Hippocampal formation (tissue), 2 donors: ENCODE measurements around the gene TMEM147.
"Not testable (repeated sequence)": the region's sequence is repeated elsewhere in the genome, so short reads cannot be mapped to it uniquely, and the experiment has no call there.

Experiments used
- DNase-seq, 2 donors: peaks; one replicate each; lab custom pipeline; 2025; lab: John Stamatoyannopoulos, UW

TMEM147 gene

GRCh38 chr19:35562776-35563175, 17.4 kb downstream of the TMEM147 start:
- no peak for DNase-seq

- no peak for DNase-seq
Measured at GRCh38 chr19:35563207-35563829, 17.9 kb downstream of the TMEM147 start, which contains the start of gene ATP4A. TSS of gene ATP4A (minus strand) at chr19:35563658. CDS start at chr19:35563629, 29 bp downstream.

- no peak for DNase-seq
Measured at GRCh38 chr19:35565016-35565856, 19.8 kb downstream of the TMEM147 start.

GRCh38 chr19:35566738-35567137, 21.3 kb downstream of the TMEM147 start:
- no peak for DNase-seq

- no peak for DNase-seq
Measured at GRCh38 chr19:35569281-35569781, 23.9 kb downstream of the TMEM147 start.

- no peak for DNase-seq
Measured at GRCh38 chr19:35571406-35571965, 26.1 kb downstream of the TMEM147 start.

- DNase-seq: no peak
Measured at GRCh38 chr19:35577918-35578317, 32.5 kb downstream of the TMEM147 start.

GRCh38 chr19:35578707-35579106, 33.3 kb downstream of the TMEM147 start:
- DNase-seq: no peak

GRCh38 chr19:35582760-35583159, 37.3 kb downstream of the TMEM147 start:
- no peak for DNase-seq

GRCh38 chr19:35585848-35586247, 40.4 kb downstream of the TMEM147 start, which contains the start of gene PMIS2:
TSS of gene PMIS2 (plus strand) at chr19:35586173. CDS start at chr19:35586260, 87 bp downstream.
- no peak for DNase-seq

GRCh38 chr19:35587321-35587720, 41.9 kb downstream of the TMEM147 start:
- no peak for DNase-seq

- DNase-seq: no peak
Measured at GRCh38 chr19:35590875-35591274, 45.4 kb downstream of the TMEM147 start.

GRCh38 chr19:35592226-35592625, 46.8 kb downstream of the TMEM147 start:
- peak in 1 of 2 donors; percentile 3 for DNase-seq

GRCh38 chr19:35595026-35595425, 49.6 kb downstream of the TMEM147 start:
- not testable (repeated sequence) for DNase-seq

- DNase-seq: no peak
Measured at GRCh38 chr19:35595928-35596327, 50.5 kb downstream of the TMEM147 start.

- no peak for DNase-seq
Measured at GRCh38 chr19:35596366-35596999, 51.1 kb downstream of the TMEM147 start.
